GM12865 (cell line): Measurements from ENCODE around the gene CD99L2.

Experiments
- DNase-seq: peaks from one replicate; pipeline ENCODE4 v3.0.0; 2010; ENCODE audit warnings: low read depth
- H3K4me3 ChIP-seq: 2 replicates; pipeline ENCODE4 v1.5.1; 2011; ENCODE audit warnings: mild to moderate bottlenecking, low read depth, low read length, control low read depth
- TF ChIP-seq, protein P1 (sequence below): IDR thresholded peaks from 2 replicates; pipeline ENCODE4 v1.5.1; 2011; ENCODE audit warnings: low read length, control low read depth, low read depth, inconsistent platforms; ENCODE audit not compliant: insufficient read depth; ENCODE audit errors: missing control alignments

Gene CD99L2

GRCh38 chrX:150770623-150771022 is 127.8 kb downstream of the CD99L2 start:
- no peak for DNase-seq
- TF ChIP-seq, protein P1, sequence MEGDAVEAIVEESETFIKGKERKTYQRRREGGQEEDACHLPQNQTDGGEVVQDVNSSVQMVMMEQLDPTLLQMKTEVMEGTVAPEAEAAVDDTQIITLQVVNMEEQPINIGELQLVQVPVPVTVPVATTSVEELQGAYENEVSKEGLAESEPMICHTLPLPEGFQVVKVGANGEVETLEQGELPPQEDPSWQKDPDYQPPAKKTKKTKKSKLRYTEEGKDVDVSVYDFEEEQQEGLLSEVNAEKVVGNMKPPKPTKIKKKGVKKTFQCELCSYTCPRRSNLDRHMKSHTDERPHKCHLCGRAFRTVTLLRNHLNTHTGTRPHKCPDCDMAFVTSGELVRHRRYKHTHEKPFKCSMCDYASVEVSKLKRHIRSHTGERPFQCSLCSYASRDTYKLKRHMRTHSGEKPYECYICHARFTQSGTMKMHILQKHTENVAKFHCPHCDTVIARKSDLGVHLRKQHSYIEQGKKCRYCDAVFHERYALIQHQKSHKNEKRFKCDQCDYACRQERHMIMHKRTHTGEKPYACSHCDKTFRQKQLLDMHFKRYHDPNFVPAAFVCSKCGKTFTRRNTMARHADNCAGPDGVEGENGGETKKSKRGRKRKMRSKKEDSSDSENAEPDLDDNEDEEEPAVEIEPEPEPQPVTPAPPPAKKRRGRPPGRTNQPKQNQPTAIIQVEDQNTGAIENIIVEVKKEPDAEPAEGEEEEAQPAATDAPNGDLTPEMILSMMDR: no peak
- no peak overlapping the region for H3K4me3 ChIP-seq

DNA sequence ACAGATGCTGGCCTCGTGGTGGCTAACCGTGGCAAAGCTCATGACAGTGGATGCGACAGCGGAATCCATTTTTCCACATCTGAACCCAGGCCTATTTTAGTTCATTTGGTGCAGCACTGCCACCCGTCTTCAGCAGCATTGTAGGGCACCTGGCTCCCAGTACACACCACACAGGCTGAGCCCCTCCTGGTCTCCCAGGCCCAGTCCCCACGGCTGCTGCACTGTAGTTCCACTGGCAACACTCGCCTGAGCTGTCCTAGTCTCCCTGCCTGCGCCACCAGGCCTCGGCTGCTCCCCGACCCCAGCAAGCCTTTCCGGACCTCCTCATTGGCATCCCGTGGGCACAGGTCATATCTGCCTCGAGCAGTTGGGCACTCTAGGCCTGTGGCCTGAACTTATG is 129.1 kb downstream of the CD99L2 start:
- H3K4me3 ChIP-seq: no peak overlapping the region
- no peak for DNase-seq
- TF ChIP-seq, protein P1: no peak

DNA sequence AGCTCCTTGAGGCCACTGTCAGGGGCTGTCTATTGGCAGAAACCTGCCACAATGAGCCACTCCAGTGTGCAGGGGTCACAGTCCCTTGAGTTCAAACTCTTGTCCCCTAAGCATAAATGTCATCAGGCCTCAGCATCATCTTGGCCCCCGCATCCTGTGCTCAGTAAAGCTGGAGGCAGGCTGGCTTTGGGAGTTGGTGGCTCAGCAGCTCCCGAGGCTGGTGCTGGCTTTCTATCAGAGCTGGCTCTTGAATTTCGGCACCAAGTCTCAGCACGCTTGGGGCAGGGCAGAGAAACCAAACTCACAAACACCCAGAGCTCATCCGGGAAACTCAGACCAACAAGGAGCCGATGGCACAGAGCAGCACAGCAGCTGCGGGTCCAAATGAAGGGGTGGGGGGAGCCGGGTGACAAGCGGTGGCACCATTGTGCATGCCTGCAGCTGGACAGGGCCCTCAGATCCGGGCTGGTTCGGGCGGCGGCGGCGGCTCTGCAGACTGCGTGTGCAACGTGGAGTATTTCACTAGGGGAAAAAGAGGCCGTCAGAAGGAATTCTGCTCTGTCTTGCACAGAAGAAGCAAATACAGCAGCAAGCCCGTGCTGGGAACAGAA is 129.8 kb downstream of the CD99L2 start:
- no peak overlapping the region for H3K4me3 ChIP-seq
- no peak for DNase-seq
- TF ChIP-seq, protein P1: no peak

- DNase-seq: no peak
- H3K4me3 ChIP-seq: no peak overlapping the region
- TF ChIP-seq, protein P1: no peak
These were observed 130.4 kb downstream of the CD99L2 start for GRCh38 chrX:150768132-150768485.

GRCh38 chrX:150767475-150768131 is 130.9 kb downstream of the CD99L2 start:
- no peak overlapping the region for H3K4me3 ChIP-seq
- TF ChIP-seq, protein P1: no peak
- DNase-seq: peak; percentile 9

DNA sequence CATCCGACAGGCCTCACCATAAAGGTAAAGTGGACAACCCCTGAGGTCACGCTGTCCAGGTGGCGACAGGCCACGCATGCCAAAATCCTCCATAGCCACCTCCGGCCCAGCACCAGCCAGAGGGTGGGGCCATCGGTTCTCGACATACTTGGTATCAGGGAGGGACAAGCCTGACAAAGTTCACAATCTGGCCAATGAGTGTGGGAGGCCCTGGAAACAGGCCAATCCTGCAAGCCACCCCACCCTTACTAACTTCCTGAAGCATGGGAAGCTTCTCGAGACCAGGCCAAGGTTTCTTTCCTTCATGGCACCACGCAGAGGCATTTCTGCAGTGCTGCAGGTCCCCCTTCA is 131.4 kb downstream of the CD99L2 start:
- no peak overlapping the region for H3K4me3 ChIP-seq
- DNase-seq: no peak
- TF ChIP-seq, protein P1: no peak
